ENCODE measurements around the gene BYSL. TPM values are rescaled to one million over a fixed set of nuclear protein-coding genes. Genes with fewer than 3 reads are reported as not detected.

Gene BYSL
- total RNA-seq, 1 donor from 2014 or later: 79.6 TPM

DNA sequence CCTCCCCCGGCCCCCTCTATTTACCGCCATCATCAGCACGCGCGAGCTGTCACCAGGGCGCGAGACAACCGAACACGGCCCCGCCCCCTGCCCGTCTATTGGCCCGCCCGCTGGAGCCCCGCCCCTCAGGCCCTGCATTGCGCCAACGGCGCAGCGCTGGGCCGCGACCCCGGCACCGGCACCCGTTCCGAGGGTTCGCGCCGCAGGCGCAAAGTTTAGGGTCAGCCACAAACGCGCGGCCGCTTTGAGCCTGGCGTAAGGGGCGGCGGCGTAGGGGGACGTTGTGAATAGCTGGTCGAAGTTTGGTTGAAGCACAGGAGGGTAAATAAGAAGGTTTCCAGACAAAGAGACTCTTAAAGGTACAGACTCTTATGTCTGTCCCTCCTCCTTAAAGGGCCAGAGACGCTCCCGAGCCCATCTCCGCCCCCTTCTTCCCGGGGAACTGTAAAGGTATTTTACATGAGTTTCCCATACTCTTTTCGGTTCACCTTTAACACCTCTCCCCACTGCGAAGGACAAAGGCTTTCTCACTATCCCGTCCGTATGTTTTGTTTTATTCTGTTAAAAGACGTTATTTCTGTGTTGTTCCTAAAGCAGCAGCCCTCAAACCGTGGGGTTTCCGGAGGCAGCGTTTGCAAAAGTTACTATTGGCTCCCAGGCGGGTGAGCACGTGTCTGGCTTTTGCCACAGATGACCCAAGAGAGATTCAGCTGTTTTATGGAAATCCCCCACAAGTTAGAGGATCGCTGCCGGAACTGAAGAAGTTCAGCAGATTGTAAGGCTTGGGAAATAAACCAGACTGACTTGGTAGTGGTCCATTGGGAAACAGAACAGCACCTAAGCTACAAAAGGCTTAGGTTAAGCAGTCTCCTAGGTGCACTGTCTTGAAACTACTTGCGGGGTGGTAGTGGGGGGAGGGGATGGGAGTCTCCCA is 25.7 kb upstream of the BYSL start, which contains the start of gene USP49:
USP49 (minus strand) TSS at position 76 of the 934 bp plus-strand sequence. CDS start 88,392 bp downstream, outside the sequence.
- no peaks in the 10 kb centered on the region for H3K9me3 Mint-ChIP-seq
- peaks cover 12% of the 10 kb centered on the region for H3K4me1 Mint-ChIP-seq
- H3K4me3 Mint-ChIP-seq: no peak within 1 kb of the TSS
- H3K27ac Mint-ChIP-seq: peak within 1 kb of the TSS; percentile 90
- peak; percentile 97 for DNase-seq
- H3K27me3 Mint-ChIP-seq: peaks cover 4% of the 10 kb centered on the region
- intact Hi-C loops (cut with micrococcal nuclease): loop anchor here (1.0 to 2.0 kb wide), 4 partner anchors 26 to 149 kb away; partner anchors contain the start of genes BYSL, MED20 and TOMM6
- peaks cover 8% of the 10 kb centered on the region for H3K36me3 Mint-ChIP-seq (ENCODE audit: low read depth)

- peaks cover 5% of the 10 kb centered on the region for H3K36me3 Mint-ChIP-seq (ENCODE audit: low read depth)
Observed at GRCh38 chr6:41896281-41896680, 25.0 kb upstream of the BYSL start.

DNA sequence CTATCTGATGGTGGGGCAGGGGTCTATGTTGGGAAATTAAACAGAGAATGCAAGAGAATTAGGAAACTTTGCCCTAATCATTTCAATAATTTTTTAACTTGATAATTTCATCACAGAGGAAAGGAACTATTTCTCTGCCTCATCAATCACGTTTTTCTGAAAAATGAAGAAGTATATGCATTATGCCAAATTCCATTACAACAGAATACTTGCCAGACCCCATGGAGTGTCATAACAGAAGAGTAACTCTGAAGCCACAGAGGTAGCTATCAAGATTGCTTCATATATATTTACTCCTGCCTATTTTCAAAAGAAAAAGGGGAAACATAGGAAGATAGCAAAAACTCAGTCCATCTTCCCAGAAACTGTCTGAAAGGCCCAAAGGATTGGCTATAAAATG is 20.4 kb upstream of the BYSL start:
- Mint-ChIP-seq H3K4me1 (peaks cover 22% of the 10 kb centered on the region), H3K4me3 (no peak overlapping the region), H3K36me3 (ENCODE audit: low read depth) (peaks cover 17% of the 10 kb centered on the region), H3K27me3 (no peaks in the 10 kb centered on the region), H3K27ac (no peak overlapping the region), H3K9me3 (no peaks in the 10 kb centered on the region)
- no peak for DNase-seq
- intact Hi-C loops (cut with micrococcal nuclease): no loop called here

More at GRCh38 chr6:41896281-41896680, 25.0 kb upstream of the BYSL start:
- no peak overlapping the region for H3K4me3 Mint-ChIP-seq
- intact Hi-C loops (cut with micrococcal nuclease): no loop called here
- H3K9me3 Mint-ChIP-seq: no peaks in the 10 kb centered on the region
- peaks cover 12% of the 10 kb centered on the region for H3K4me1 Mint-ChIP-seq
- DNase-seq: no peak
- peaks cover 4% of the 10 kb centered on the region for H3K27me3 Mint-ChIP-seq
- peak overlapping the region; percentile 90 for H3K27ac Mint-ChIP-seq

- Mint-ChIP-seq H3K27me3 (no peaks in the 10 kb centered on the region), H3K4me1 (peaks cover 18% of the 10 kb centered on the region), H3K27ac (no peak overlapping the region), H3K36me3 (ENCODE audit: low read depth) (peaks cover 26% of the 10 kb centered on the region), H3K9me3 (no peaks in the 10 kb centered on the region), H3K4me3 (no peak overlapping the region)
- intact Hi-C loops (cut with micrococcal nuclease): loop anchor here (1.0 kb wide), 1 partner anchor 142 kb away; no protein-coding TSS in a partner anchor
- DNase-seq: peak; percentile 87
Observed at GRCh38 chr6:41901882-41902519, 19.3 kb upstream of the BYSL start.

DNA sequence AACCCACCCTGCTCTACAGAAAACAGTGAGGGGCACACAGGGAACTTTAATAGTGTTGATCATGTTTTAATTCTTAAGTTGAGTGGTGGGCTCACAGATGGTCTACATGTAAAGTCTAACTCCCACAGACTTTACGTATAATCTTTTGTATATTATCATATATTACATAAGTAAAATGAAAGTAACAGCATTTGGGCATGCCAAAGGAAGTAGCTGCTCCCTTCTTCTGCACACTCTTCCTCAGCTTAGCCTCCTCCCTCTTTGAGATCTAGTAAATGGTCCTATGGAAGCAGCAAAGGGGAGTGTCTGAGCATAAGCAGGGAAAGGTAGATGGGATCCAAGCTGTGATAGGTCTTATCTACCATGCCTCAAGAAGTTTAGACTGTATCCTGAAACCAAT is 11.6 kb upstream of the BYSL start:
- Mint-ChIP-seq H3K36me3 (ENCODE audit: low read depth) (peaks cover 46% of the 10 kb centered on the region), H3K4me1 (peaks cover 22% of the 10 kb centered on the region), H3K4me3 (no peak overlapping the region), H3K27me3 (no peaks in the 10 kb centered on the region), H3K9me3 (no peaks in the 10 kb centered on the region), H3K27ac (peak overlapping the region; percentile 21)
- no peak for DNase-seq
- intact Hi-C loops (cut with micrococcal nuclease): no loop called here

DNA sequence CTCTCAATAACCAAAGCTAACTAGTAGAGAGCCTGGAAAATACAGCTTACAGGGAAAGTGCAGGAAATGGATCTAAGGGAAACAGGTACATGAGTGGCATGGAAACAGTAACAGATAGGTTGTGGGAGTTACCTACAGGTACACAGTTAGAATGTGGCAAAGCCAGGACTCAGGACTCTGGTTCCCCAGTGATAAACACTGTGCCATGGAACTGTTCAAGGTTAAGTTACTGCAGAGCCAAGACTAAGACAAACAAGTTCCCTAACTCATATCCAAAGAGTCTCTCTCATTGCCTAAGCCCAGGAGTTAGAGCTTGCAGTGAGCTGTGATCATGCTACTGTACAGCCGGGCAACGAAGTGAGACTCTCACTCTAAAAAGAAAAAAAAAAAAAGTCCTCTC is 7.0 kb upstream of the BYSL start:
- Mint-ChIP-seq H3K4me3 (no peak overlapping the region), H3K4me1 (peaks cover 26% of the 10 kb centered on the region), H3K9me3 (no peaks in the 10 kb centered on the region), H3K36me3 (ENCODE audit: low read depth) (peaks cover 32% of the 10 kb centered on the region), H3K27ac (no peak overlapping the region), H3K27me3 (no peaks in the 10 kb centered on the region)
- intact Hi-C loops (cut with micrococcal nuclease): no loop called here
- DNase-seq: no peak

DNA sequence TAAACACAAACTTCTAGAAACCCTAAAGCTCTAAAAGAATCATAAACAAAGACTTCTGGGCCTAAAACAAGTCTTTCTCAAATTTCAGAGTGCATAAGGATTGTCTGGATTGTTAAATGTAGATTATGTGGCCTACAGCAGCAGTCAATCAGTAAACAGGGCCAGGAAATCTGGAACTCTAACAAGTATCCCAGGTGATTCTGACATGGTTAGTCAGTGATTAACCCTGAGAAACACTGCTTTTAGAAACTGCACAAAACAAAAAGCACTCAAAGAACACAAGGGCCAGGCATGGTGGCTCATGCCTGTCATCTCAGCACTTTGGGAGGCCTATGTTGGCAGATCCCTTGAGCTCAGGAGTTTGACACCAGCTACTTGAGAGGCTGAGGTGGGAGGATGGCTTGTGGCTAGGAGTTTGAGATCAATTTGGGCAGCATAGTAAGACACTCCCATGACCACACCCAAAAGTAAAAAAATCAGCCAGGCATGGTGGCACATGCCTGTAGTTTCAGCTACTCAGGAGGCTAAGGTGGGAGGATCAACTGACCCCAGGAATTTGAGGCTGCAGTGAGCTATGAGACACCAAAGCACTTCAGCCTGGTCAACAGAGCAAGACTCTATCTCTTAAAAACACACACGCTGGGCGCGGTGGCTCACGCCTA is 6.3 kb upstream of the BYSL start:
- H3K4me1 Mint-ChIP-seq: peaks cover 33% of the 10 kb centered on the region
- no peaks in the 10 kb centered on the region for H3K9me3 Mint-ChIP-seq
- peaks cover 31% of the 10 kb centered on the region for H3K36me3 Mint-ChIP-seq (ENCODE audit: low read depth)
- intact Hi-C loops (cut with micrococcal nuclease): no loop called here
- peak overlapping the region; percentile 36 for H3K27ac Mint-ChIP-seq
- no peaks in the 10 kb centered on the region for H3K27me3 Mint-ChIP-seq
- no peak overlapping the region for H3K4me3 Mint-ChIP-seq
- DNase-seq: no peak

- Mint-ChIP-seq H3K4me1 (peaks cover 41% of the 10 kb centered on the region), H3K27ac (peak overlapping the region; percentile 82), H3K4me3 (peak overlapping the region; percentile 32), H3K36me3 (ENCODE audit: low read depth) (peaks cover 30% of the 10 kb centered on the region), H3K9me3 (no peaks in the 10 kb centered on the region), H3K27me3 (no peaks in the 10 kb centered on the region)
- DNase-seq: no peak
- intact Hi-C loops (cut with micrococcal nuclease): no loop called here
Observed at GRCh38 chr6:41917528-41917927, 3.8 kb upstream of the BYSL start.

- no peak for DNase-seq
- Mint-ChIP-seq H3K36me3 (ENCODE audit: low read depth) (peaks cover 32% of the 10 kb centered on the region), H3K27me3 (no peaks in the 10 kb centered on the region), H3K27ac (peak overlapping the region; percentile 98), H3K4me1 (peaks cover 49% of the 10 kb centered on the region), H3K4me3 (peak overlapping the region; percentile 100), H3K9me3 (no peaks in the 10 kb centered on the region)
- intact Hi-C loops (cut with micrococcal nuclease): loop anchor here (1.0 to 5.0 kb wide), 11 partner anchors 15 to 849 kb away; partner anchors contain the start of genes CCND3, MRPS10, NFYA and OARD1
Observed at GRCh38 chr6:41921712-41921998, 356 bp downstream of the BYSL start.

GRCh38 chr6:41922154-41922553 is 855 bp downstream of the BYSL start:
- Mint-ChIP-seq H3K4me3 (peak overlapping the region; percentile 100), H3K9me3 (no peaks in the 10 kb centered on the region), H3K27ac (peak overlapping the region; percentile 98), H3K27me3 (no peaks in the 10 kb centered on the region), H3K4me1 (peaks cover 51% of the 10 kb centered on the region), H3K36me3 (ENCODE audit: low read depth) (peaks cover 33% of the 10 kb centered on the region)
- intact Hi-C loops (cut with micrococcal nuclease): loop anchor here (5.0 kb wide), 1 partner anchor 295 kb away; the partner anchor contains the start of gene MRPS10
- no peak for DNase-seq

DNA sequence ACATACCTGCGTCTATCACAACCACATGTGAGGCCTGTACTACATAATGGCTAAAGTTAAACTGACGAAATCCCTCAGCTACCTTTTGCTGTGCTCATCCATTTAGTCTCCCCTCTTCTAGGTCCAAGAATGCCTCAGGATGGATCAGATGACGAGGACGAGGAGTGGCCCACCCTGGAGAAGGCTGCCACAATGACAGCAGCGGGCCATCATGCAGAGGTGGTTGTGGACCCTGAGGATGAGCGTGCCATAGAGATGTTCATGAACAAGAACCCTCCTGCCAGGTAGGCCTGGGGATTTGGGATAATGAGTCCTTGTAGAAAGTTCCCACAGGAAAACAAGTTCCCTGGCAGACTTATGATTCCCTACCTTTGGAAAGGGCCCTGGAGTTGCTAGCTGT is 6.0 kb downstream of the BYSL start:
- Mint-ChIP-seq H3K9me3 (no peaks in the 10 kb centered on the region), H3K27ac (no peak overlapping the region), H3K27me3 (no peaks in the 10 kb centered on the region), H3K4me1 (peaks cover 43% of the 10 kb centered on the region), H3K4me3 (no peak overlapping the region), H3K36me3 (ENCODE audit: low read depth) (peaks cover 69% of the 10 kb centered on the region)
- intact Hi-C loops (cut with micrococcal nuclease): no loop called here
- no peak for DNase-seq

- Mint-ChIP-seq H3K27me3 (no peaks in the 10 kb centered on the region), H3K4me3 (no peak overlapping the region), H3K36me3 (ENCODE audit: low read depth) (peaks cover 66% of the 10 kb centered on the region), H3K9me3 (no peaks in the 10 kb centered on the region), H3K4me1 (peaks cover 36% of the 10 kb centered on the region), H3K27ac (no peak overlapping the region)
- intact Hi-C loops (cut with micrococcal nuclease): no loop called here
- DNase-seq: no peak
Observed at GRCh38 chr6:41929924-41930323, 8.6 kb downstream of the BYSL start.

DNA sequence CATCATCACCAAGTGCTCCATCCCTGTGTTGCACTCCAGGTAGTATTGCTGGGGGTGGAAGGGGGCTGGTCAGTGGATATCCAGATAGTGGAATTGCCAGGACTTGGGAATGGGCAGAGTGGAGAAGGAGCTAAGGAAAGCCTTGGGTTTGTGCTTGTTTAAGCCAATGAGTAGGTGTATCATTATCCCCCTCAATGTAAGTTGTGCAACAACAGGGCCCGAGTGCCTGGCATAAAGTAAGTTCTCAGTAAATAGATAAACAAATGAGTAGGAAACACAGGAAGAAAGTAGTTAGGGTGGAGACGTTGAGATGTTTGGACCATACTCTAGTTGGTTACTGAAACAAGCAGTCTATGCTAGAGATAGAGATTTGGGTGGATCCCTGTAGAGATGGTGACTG is 10.5 kb downstream of the BYSL start:
- DNase-seq: no peak
- Mint-ChIP-seq H3K4me1 (peaks cover 48% of the 10 kb centered on the region), H3K9me3 (no peaks in the 10 kb centered on the region), H3K36me3 (ENCODE audit: low read depth) (peaks cover 74% of the 10 kb centered on the region), H3K4me3 (no peak overlapping the region), H3K27ac (peak overlapping the region; percentile 12), H3K27me3 (no peaks in the 10 kb centered on the region)
- intact Hi-C loops (cut with micrococcal nuclease): no loop called here

DNA sequence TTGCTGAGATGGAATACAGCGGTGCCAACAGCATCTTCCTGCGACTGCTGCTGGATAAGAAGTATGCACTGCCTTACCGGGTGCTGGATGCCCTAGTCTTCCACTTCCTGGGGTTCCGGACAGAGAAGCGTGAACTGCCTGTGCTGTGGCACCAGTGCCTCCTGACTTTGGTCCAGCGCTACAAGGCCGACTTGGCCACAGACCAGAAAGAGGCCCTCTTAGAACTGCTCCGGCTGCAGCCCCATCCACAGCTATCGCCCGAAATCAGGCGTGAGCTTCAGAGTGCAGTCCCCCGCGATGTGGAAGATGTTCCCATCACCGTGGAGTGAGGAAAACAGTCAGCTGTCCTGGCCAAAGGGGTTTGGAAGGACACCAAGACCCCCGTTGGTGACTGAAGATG is 11.1 kb downstream of the BYSL start:
- Mint-ChIP-seq H3K4me1 (peaks cover 50% of the 10 kb centered on the region), H3K9me3 (no peaks in the 10 kb centered on the region), H3K4me3 (no peak overlapping the region), H3K27me3 (no peaks in the 10 kb centered on the region), H3K36me3 (ENCODE audit: low read depth) (peaks cover 74% of the 10 kb centered on the region), H3K27ac (peak overlapping the region; percentile 38)
- intact Hi-C loops (cut with micrococcal nuclease): no loop called here
- DNase-seq: no peak

Data from activated CD4-positive, alpha-beta T cell treated with anti-CD3 and anti-CD28 coated beads, Interleukin-2, amount 10 ng/mL, durations not matched to agents 24 days and 14 days (primary cell).